Spleen (tissue), 7 donors: ENCODE results near the gene XRCC1.

Source experiments
- POLR2A ChIP-seq, 3 donors: fragments of 450-650 bp; IDR thresholded peaks; one replicate each; pipeline ENCODE4 v1.5.1; 2017; ENCODE audit warnings: antibody characterized with exemption in 3 of 3, mild to moderate bottlenecking in 1 of 3
- TF ChIP-seq, protein P1 (sequence below), 11 experiments: fragments of 200-600 bp in 7 of 11; fragments of 450-650 bp in 4 of 11; sonication (generic) in 4 of 11; IDR thresholded peaks in 8 of 11; conservative IDR thresholded peaks in 3 of 11; 1 replicate in 7 of 11; 2 replicates in 4 of 11; pipeline versions ENCODE4 v1.4.0 to v1.8.0; 2016 to 2021; ENCODE audit warnings: antibody characterized with exemption in 11 of 11, inconsistent platforms in 4 of 11, mild to moderate bottlenecking in 1 of 11
- donor health status: DM: no; HTN: no; CAD: no; lungs with moderate emphysema.
- donor health status: DM: no; HTN: no; CAD: no.
- donor health status: DM: no; HTN: no; CAD: no.

GRCh38 chr19:43570174-43570791 is 5.0 kb downstream of the XRCC1 start:
- TF ChIP-seq, protein P1, sequence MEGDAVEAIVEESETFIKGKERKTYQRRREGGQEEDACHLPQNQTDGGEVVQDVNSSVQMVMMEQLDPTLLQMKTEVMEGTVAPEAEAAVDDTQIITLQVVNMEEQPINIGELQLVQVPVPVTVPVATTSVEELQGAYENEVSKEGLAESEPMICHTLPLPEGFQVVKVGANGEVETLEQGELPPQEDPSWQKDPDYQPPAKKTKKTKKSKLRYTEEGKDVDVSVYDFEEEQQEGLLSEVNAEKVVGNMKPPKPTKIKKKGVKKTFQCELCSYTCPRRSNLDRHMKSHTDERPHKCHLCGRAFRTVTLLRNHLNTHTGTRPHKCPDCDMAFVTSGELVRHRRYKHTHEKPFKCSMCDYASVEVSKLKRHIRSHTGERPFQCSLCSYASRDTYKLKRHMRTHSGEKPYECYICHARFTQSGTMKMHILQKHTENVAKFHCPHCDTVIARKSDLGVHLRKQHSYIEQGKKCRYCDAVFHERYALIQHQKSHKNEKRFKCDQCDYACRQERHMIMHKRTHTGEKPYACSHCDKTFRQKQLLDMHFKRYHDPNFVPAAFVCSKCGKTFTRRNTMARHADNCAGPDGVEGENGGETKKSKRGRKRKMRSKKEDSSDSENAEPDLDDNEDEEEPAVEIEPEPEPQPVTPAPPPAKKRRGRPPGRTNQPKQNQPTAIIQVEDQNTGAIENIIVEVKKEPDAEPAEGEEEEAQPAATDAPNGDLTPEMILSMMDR (IDR thresholded peaks at IDR 0.05 in 8 of 11, conservative IDR thresholded peaks at IDR 0.05 in 3 of 11), result no peak
- TF ChIP-seq POLR2A (IDR thresholded peaks at IDR 0.05), result no peak
